PFSK-1 (cell line): ENCODE results near the gene TEKT1.

ENCODE experiments used
- FOXP2 ChIP-seq: optimal IDR thresholded peaks from 2 replicates; pipeline ENCODE3; 2011; ENCODE audit warnings: borderline replicate concordance, control low read depth, inconsistent platforms; ENCODE audit not compliant: insufficient read depth; ENCODE audit errors: extremely low read length, extremely low read depth
- POLR2AphosphoS5 ChIP-seq: IDR thresholded peaks from 2 replicates; pipeline ENCODE4 v1.6.1; 2012; ENCODE audit warnings: low read depth, mild to moderate bottlenecking, control low read depth, low read length, moderate library complexity
- SIN3A ChIP-seq: IDR thresholded peaks from 2 replicates; pipeline ENCODE4 v1.6.1; 2012; ENCODE audit warnings: mild to moderate bottlenecking, low read length, moderate library complexity, borderline replicate concordance; ENCODE audit not compliant: insufficient read depth
- TAF1 ChIP-seq: IDR thresholded peaks from 2 replicates; pipeline ENCODE4 v1.6.1; 2012; ENCODE audit warnings: low read length, control low read depth, borderline replicate concordance; ENCODE audit not compliant: insufficient read depth
- TF ChIP-seq, protein P1 (sequence below), 2 experiments: IDR thresholded peaks; 2 replicates each; pipeline versions ENCODE4 v1.6.1 to v1.8.0; 2011 to 2012; ENCODE audit warnings: low read depth in 2 of 2, low read length in 2 of 2, control low read depth in 1 of 2, inconsistent platforms in 1 of 2, mild to moderate bottlenecking in 1 of 2, moderate library complexity in 1 of 2; ENCODE audit not compliant: insufficient read depth in 1 of 2

TEKT1 gene

DNA sequence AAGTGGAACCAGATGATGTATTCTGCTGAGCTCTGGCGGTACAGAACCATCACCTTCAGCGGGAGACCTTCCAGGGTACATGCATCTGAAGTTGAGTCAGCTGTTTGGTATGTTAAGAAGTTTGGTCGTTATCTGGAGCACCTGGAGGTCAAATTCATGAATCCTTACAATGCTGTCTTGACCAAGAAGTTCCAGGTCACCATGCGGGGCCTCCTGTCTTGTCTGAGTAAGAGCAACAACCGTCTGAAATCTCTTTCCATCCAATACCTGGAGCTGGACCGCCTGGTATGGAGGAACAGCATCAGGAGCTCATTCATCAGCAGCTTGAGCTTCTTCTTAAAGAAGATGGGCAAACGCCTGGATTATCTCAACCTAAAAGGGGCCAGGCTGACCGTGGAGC, 51.5 kb downstream of the TEKT1 start:
- TF ChIP-seq FOXP2, result no peak
- TF ChIP-seq, protein P1, sequence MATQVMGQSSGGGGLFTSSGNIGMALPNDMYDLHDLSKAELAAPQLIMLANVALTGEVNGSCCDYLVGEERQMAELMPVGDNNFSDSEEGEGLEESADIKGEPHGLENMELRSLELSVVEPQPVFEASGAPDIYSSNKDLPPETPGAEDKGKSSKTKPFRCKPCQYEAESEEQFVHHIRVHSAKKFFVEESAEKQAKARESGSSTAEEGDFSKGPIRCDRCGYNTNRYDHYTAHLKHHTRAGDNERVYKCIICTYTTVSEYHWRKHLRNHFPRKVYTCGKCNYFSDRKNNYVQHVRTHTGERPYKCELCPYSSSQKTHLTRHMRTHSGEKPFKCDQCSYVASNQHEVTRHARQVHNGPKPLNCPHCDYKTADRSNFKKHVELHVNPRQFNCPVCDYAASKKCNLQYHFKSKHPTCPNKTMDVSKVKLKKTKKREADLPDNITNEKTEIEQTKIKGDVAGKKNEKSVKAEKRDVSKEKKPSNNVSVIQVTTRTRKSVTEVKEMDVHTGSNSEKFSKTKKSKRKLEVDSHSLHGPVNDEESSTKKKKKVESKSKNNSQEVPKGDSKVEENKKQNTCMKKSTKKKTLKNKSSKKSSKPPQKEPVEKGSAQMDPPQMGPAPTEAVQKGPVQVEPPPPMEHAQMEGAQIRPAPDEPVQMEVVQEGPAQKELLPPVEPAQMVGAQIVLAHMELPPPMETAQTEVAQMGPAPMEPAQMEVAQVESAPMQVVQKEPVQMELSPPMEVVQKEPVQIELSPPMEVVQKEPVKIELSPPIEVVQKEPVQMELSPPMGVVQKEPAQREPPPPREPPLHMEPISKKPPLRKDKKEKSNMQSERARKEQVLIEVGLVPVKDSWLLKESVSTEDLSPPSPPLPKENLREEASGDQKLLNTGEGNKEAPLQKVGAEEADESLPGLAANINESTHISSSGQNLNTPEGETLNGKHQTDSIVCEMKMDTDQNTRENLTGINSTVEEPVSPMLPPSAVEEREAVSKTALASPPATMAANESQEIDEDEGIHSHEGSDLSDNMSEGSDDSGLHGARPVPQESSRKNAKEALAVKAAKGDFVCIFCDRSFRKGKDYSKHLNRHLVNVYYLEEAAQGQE (IDR thresholded peaks at IDR 0.05; ENCODE audit: insufficient read depth in 1 of 2, low read depth in 2 of 2, low read length in 2 of 2), result no peak
- TF ChIP-seq POLR2AphosphoS5, result no peak
- no peak for TF ChIP-seq TAF1
- no peak for TF ChIP-seq SIN3A

DNA sequence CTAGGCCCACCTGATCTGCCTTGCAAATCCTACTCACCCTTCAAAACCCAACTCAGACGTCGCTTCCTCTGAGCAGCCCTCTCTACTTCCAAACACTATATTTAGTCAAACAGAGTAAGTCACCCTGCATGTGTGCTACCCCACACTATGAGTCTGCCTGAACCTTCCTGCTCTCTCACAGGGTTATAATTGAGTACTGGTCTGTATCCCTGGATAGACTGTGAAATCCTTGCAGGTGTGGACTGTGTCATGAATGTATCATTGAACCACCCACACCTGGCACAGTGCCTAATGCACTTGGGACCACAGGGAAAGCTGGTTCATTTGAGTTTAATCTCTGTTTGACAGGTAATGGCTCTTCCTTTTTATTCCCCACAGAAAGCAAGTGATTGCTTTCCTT, 52.1 kb downstream of the TEKT1 start:
- TF ChIP-seq TAF1 (no peak), SIN3A (no peak), POLR2AphosphoS5 (no peak), FOXP2 (no peak)
- TF ChIP-seq, protein P1 (IDR thresholded peaks at IDR 0.05; ENCODE audit: insufficient read depth in 1 of 2, low read depth in 2 of 2, low read length in 2 of 2), result no peak

DNA sequence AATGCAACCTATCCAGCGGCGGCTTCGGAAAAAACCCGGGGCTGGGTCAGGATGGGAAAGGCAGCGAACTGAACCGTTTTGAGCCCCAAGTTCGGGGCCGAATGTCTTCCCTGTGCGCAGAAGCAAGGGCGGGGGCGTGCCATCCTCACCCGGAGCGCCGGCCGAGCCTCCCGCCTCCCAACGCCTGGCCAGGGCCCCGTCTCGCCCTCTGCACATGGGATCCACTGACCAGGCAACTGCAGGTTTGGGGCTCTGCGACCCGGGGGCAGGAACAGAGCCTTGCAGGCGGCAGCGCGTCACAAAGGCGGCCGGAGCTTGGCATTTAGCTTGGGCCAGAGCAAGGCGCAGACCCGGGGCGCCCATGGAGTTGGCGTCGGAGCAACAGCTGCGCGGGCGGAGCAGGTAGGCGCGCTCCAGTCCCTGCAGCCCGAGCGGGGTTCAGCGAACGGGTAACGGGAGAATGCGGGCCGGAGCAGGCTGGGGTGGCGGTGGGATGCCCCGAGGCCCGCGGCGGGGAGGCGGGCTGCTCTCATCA, 55.6 kb downstream of the TEKT1 start, which contains the start of gene FBXO39:
FBXO39 (plus strand) TSS at position 345 of the 535 bp plus-strand sequence. CDS start 3,654 bp downstream, outside the sequence.
- TF ChIP-seq POLR2AphosphoS5, result no peak
- TF ChIP-seq FOXP2, result no peak
- TF ChIP-seq TAF1, result no peak
- TF ChIP-seq, protein P1 (IDR thresholded peaks at IDR 0.05; ENCODE audit: insufficient read depth in 1 of 2, low read depth in 2 of 2, low read length in 2 of 2), result no peak
- no peak for TF ChIP-seq SIN3A

DNA sequence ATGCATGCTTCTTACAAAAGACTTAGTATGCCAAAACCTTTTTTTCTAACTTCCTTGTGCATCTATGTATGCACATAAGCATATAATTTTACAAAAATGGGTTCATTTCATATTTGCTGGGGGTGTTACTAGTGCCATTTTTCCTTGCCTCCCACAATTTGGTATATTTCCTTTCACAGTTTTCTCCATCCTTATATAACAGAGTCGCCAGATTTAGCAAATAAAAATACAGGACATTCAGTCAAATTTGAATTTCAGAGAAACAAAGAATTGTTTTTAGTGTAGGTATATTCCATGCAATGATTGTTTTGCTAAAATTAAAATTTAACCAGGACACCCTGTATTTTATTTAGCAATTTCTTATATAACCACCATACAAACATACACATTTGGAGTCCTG, 59.5 kb downstream of the TEKT1 start:
- TF ChIP-seq FOXP2 (no peak), SIN3A (no peak), POLR2AphosphoS5 (no peak), TAF1 (no peak)
- TF ChIP-seq, protein P1 (IDR thresholded peaks at IDR 0.05; ENCODE audit: insufficient read depth in 1 of 2, low read depth in 2 of 2, low read length in 2 of 2), result no peak

DNA sequence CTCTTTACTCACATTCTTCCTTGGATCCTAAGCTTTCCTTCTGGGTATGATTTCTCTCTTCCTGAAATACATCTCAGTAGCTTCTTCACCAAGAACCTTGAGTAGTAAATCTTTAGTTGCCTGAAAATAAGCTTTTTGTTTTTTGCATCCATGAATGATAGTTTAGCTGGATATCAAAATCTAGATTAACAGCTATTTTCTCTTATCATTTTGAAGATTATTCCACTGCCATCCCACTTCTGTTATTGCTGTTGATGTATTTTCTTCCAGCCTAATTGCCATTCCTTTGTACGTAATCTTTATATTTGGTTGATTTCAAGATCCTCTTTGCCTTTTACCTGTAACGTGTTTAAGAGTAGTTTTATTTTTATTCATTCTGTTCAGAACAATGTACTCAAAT, 63.1 kb downstream of the TEKT1 start:
- no peak for TF ChIP-seq TAF1
- TF ChIP-seq POLR2AphosphoS5, result no peak
- TF ChIP-seq, protein P1 (IDR thresholded peaks at IDR 0.05; ENCODE audit: insufficient read depth in 1 of 2, low read depth in 2 of 2, low read length in 2 of 2), result no peak
- no peak for TF ChIP-seq SIN3A
- no peak for TF ChIP-seq FOXP2
